ENCODE measurements around the gene VPS36.
"Not testable (repeated sequence)": the region's sequence is repeated elsewhere in the genome, so short reads cannot be mapped to it uniquely, and the experiment has no call there.

Gene VPS36

GRCh38 chr13:52421216-52421615, 29.2 kb downstream of the VPS36 start:
- no peak for DNase-seq (ENCODE audit: low read depth)
- TF ChIP-seq CTCF (IDR thresholded peaks at IDR 0.05; ENCODE audit: low read length, missing control alignments) = no peak

GRCh38 chr13:52419080-52419479, 31.4 kb downstream of the VPS36 start:
- TF ChIP-seq CTCF (IDR thresholded peaks at IDR 0.05; ENCODE audit: low read length, missing control alignments) = no peak
- no peak for DNase-seq (ENCODE audit: low read depth)
- no peak overlapping the region for H3K4me3 ChIP-seq (replicated peaks; ENCODE audit: low read depth, low read length)

More at GRCh38 chr13:52421216-52421615, 29.2 kb downstream of the VPS36 start:
- H3K4me3 ChIP-seq (replicated peaks; ENCODE audit: low read depth, low read length) = no peak overlapping the region

- H3K4me3 ChIP-seq (replicated peaks; ENCODE audit: low read depth, low read length) = no peak overlapping the region
- DNase-seq (ENCODE audit: low read depth) = peak; percentile 80
- no peak for TF ChIP-seq CTCF (IDR thresholded peaks at IDR 0.05; ENCODE audit: low read length, missing control alignments)
These were observed 35.5 kb downstream of the VPS36 start for GRCh38 chr13:52414963-52415362.

- DNase-seq (ENCODE audit: low read depth) = no peak
- H3K4me3 ChIP-seq (replicated peaks; ENCODE audit: low read depth, low read length) = no peak overlapping the region
- no peak for TF ChIP-seq CTCF (IDR thresholded peaks at IDR 0.05; ENCODE audit: low read length, missing control alignments)
These were observed 36.4 kb downstream of the VPS36 start for GRCh38 chr13:52414051-52414450.

- no peak for TF ChIP-seq CTCF (IDR thresholded peaks at IDR 0.05; ENCODE audit: low read length, missing control alignments)
- H3K4me3 ChIP-seq (replicated peaks; ENCODE audit: low read depth, low read length) = no peak overlapping the region
- no peak for DNase-seq (ENCODE audit: low read depth)
These were observed 38.3 kb downstream of the VPS36 start for GRCh38 chr13:52412128-52412527.

- peak; percentile 40 for DNase-seq (ENCODE audit: low read depth)
- H3K4me3 ChIP-seq (replicated peaks; ENCODE audit: low read depth, low read length) = no peak overlapping the region
- TF ChIP-seq CTCF (IDR thresholded peaks at IDR 0.05; ENCODE audit: low read length, missing control alignments) = no peak
These were observed 38.8 kb downstream of the VPS36 start for GRCh38 chr13:52411629-52412028.

- not testable (repeated sequence) for DNase-seq (ENCODE audit: low read depth); H3K4me3 ChIP-seq (replicated peaks; ENCODE audit: low read depth, low read length)
These were observed 42.3 kb downstream of the VPS36 start for GRCh38 chr13:52408071-52408658.

GRCh38 chr13:52407436-52407835, 43.0 kb downstream of the VPS36 start:
- not testable (repeated sequence) for H3K4me3 ChIP-seq (replicated peaks; ENCODE audit: low read depth, low read length); DNase-seq (ENCODE audit: low read depth)
